ENCODE results near the gene PPP3R2.
A peak's percentile ranks its signal among the peaks of the same experiment; 100 is the strongest.

The PPP3R2 gene

DNA sequence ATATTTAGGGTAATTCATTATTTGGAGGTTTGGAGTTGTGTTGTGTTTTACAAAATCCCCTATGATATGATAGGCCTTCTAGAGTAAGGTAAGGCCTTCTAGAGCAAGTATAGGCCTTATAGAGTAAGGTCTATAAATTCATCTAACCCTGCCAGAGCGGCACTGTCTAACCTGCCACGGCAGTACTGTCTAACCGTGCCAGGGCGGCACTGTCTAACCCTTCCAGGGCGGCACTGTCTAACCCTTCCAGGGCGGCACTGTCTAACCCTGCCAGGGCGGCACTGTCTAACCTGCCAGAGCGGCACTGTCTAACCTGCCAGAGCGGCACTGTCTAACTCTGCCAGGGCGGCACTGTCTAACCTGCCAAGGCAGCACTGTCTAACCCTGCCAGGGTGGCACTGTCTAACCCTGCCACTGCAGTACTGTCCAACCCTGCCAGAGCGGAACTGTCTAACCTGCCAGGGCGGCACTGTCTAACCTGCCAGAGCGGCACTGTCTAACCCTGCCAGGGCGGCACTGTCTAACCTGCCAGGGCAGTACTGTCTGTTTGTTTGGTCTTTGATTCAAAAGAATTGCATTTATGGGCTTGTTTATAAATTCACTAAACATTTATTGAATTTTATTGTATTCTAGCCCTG lies 51.6 kb downstream of the PPP3R2 start:
- intact Hi-C loops (cut with DNase I) = no loop called here
- DNase-seq = peak in 1 of 10 donors; percentile 62

Data from posterior cingulate gyrus (tissue), 11 donors.